ENCODE results near the gene NCMAP. TPM values are rescaled to one million over a fixed set of nuclear protein-coding genes. Genes with fewer than 3 reads are reported as not detected.

Gene NCMAP
- total and polyA plus RNA-seq, 7 experiments from 2014 or later = 0.10 to 0.13 (median 0.12) TPM; not detected in 4

- ATAC-seq (no peak), DNase-seq (peak in 1 of 9 donors; percentile 7)
- H3K4me1 Mint-ChIP-seq = peaks cover 29 to 90% (median 69%) of the 10 kb centered on the region in 7 donors
- Histone ChIP-seq H3K9me3 (ENCODE audit: control insufficient read depth in 2 of 3, low read length in 3 of 3) (no peaks in the 10 kb centered on the region), H3K4me3 (ENCODE audit: low read length) (peak overlapping the region; percentile 71), H3K27ac (ENCODE audit: low read depth, low read length) (peak overlapping the region; percentile 96), H3K4me1 (ENCODE audit: control insufficient read depth in 2 of 2, insufficient read depth in 2 of 2, low read length in 2 of 2) (peaks cover 30 to 32% of the 10 kb centered on the region in 2 donors), H3K27me3 (ENCODE audit: control insufficient read depth in 2 of 2, insufficient read depth in 2 of 2, low read length in 2 of 2) (no peaks in the 10 kb centered on the region), H3K36me3 (ENCODE audit: control insufficient read depth in 2 of 3, insufficient read depth in 3 of 3, low read length in 3 of 3) (peaks cover 3 to 36% (median 10%) of the 10 kb centered on the region in 3 experiments)
- H3K36me3 Mint-ChIP-seq = peaks cover 12 to 57% (median 51%) of the 10 kb centered on the region in 5 donors
- POLR2A ChIA-PET = interaction anchor here (0.6 to 4.4 kb wide), 19 partner anchors 9 to 335 kb away, joined by 3 to 58 read pairs (median 4); partner anchors contain the start of genes NCMAP, NIPAL3 and RCAN3
- peak overlapping the region in 9 of 10 donors; percentile 79 to 91 (median 85) for H3K4me3 Mint-ChIP-seq
- no peaks in the 10 kb centered on the region for H3K27me3 Mint-ChIP-seq
- H3K27ac Mint-ChIP-seq = peak overlapping the region; percentile 93 to 100 (median 99)
- CTCF ChIA-PET = interaction anchor here (0.9 to 2.5 kb wide), 12 partner anchors 9 to 145 kb away, joined by 3 to 14 read pairs (median 4); partner anchors contain the start of gene NIPAL3
- no peaks in the 10 kb centered on the region for H3K9me3 Mint-ChIP-seq
- intact Hi-C loops (cut with micrococcal nuclease) = loop anchor here (1.0 to 10.0 kb wide), 12 partner anchors 8 to 389 kb away; partner anchors contain the start of genes NIPAL3 (in 2 of the 2), RCAN3 (in 2 of the 2), SRRM1 (in 2 of the 2) and CLIC4 (in 1 of the 2)
Measured at GRCh38 chr1:24535778-24536177, 20.1 kb upstream of the NCMAP start.

DNA sequence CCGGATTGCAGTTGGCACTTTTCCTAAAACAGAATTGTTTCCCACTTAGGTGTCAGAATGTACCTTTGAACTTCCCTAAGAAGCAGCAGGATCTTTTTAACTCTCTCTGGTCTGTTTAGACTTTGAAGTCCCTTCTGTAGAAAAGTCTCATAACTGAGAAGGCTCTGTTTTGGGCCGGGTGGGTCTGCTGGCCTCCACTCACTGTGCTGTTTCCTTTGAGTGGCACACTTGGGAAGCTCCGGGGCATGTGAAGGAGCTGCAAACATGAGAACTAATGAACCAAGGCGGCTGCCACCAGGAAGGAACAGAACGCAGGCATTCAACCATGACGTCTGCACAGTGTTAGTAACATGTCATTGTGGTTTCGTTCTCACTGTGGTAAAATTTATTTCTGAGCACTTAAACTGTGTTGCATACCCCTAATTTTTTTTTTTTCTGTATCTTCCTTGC, 19.5 kb upstream of the NCMAP start:
- peaks cover 3 to 35% (median 10%) of the 10 kb centered on the region in 3 experiments for H3K36me3 ChIP-seq (ENCODE audit: control insufficient read depth in 2 of 3, insufficient read depth in 3 of 3, low read length in 3 of 3)
- H3K4me3 Mint-ChIP-seq = peak overlapping the region; percentile 79 to 91 (median 84)
- H3K4me1 ChIP-seq (ENCODE audit: control insufficient read depth in 2 of 2, insufficient read depth in 2 of 2, low read length in 2 of 2) = peaks cover 30 to 38% of the 10 kb centered on the region in 2 donors
- CTCF ChIA-PET = interaction anchor here (0.6 to 2.5 kb wide), 11 partner anchors 10 to 145 kb away, joined by 3 to 14 read pairs (median 4); no protein-coding TSS in a partner anchor
- no peaks in the 10 kb centered on the region for H3K27me3 ChIP-seq (ENCODE audit: control insufficient read depth in 2 of 2, insufficient read depth in 2 of 2, low read length in 2 of 2)
- ATAC-seq = peak; percentile 90
- no peaks in the 10 kb centered on the region for H3K9me3 Mint-ChIP-seq
- intact Hi-C loops (cut with micrococcal nuclease) = loop anchor here (1.0 to 10.0 kb wide), 3 partner anchors 34 to 388 kb away; partner anchors contain the start of gene RCAN3 (in 1 of the 2)
- H3K36me3 Mint-ChIP-seq = peaks cover 12 to 53% (median 49%) of the 10 kb centered on the region in 5 donors
- peak overlapping the region; percentile 96 for H3K27ac ChIP-seq (ENCODE audit: low read depth, low read length)
- H3K9me3 ChIP-seq (ENCODE audit: control insufficient read depth in 2 of 3, low read length in 3 of 3) = no peaks in the 10 kb centered on the region
- peak; percentile 41 to 92 (median 87) for DNase-seq
- peak overlapping the region; percentile 93 to 100 (median 99) for H3K27ac Mint-ChIP-seq
- POLR2A ChIA-PET = interaction anchor here (0.7 to 4.4 kb wide), 12 partner anchors 10 to 121 kb away, joined by 3 to 58 read pairs (median 6); partner anchors contain the start of genes NIPAL3 and RCAN3
- H3K27me3 Mint-ChIP-seq = no peaks in the 10 kb centered on the region
- no peak overlapping the region for H3K4me3 ChIP-seq (ENCODE audit: low read length)
- H3K4me1 Mint-ChIP-seq = peaks cover 29 to 90% (median 70%) of the 10 kb centered on the region in 7 donors

DNA sequence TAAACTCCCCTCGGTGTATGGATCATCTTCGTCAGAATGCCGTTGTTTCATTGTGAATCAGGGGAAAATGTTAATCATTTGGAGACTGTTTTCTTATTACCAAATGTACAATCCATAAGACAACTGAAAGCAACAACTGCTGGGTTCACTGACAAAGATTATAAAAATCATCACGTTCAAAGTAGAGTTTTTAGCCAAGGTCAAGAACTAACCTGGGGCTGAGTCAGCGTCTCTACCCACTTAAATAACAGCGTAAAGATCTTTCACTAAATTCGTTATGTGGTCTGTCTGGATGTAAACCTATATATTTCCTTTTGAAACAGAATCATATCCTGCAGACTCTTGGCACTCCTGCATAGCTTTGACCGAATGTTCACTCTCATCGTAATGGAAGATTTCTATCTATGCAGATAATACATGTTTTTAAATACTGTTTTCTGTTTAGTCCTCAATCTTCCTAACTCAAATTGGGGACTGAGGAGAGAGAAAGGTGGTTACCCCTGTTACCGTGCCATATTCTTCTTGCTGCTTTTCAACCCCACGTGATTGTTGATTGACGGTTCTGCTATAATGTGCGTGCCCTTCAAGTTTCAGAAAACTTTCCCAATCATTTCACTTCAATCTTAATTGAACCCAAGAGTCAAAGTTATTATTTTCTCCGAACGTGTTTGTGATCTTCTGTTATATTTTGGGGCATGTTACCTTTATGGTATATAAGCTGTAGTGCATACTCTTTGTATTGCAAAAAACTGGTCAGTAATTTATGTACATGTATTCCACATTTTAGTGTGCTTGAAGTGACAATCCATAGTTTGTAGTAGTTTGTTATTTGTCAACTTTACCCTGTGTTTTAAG, 15.6 kb upstream of the NCMAP start:
- H3K4me1 Mint-ChIP-seq = peaks cover 21 to 82% (median 69%) of the 10 kb centered on the region in 7 donors
- CTCF ChIA-PET = interaction anchor here (0.9 to 1.2 kb wide), 4 partner anchors 31 to 125 kb away, joined by 3 to 6 read pairs (median 3); no protein-coding TSS in a partner anchor
- Histone ChIP-seq H3K4me1 (ENCODE audit: control insufficient read depth in 2 of 2, insufficient read depth in 2 of 2, low read length in 2 of 2) (peaks cover 26 to 37% of the 10 kb centered on the region in 2 donors), H3K27me3 (ENCODE audit: control insufficient read depth in 2 of 2, insufficient read depth in 2 of 2, low read length in 2 of 2) (no peaks in the 10 kb centered on the region), H3K9me3 (ENCODE audit: control insufficient read depth in 2 of 3, low read length in 3 of 3) (no peaks in the 10 kb centered on the region), H3K36me3 (ENCODE audit: control insufficient read depth in 2 of 3, insufficient read depth in 3 of 3, low read length in 3 of 3) (peaks cover 0 to 23% (median 6%) of the 10 kb centered on the region in 3 experiments), H3K27ac (ENCODE audit: low read depth, low read length) (peak overlapping the region; percentile 38), H3K4me3 (ENCODE audit: low read length) (no peak overlapping the region)
- H3K27me3 Mint-ChIP-seq = no peaks in the 10 kb centered on the region
- H3K9me3 Mint-ChIP-seq = no peaks in the 10 kb centered on the region
- ATAC-seq = no peak
- DNase-seq = no peak
- intact Hi-C loops (cut with micrococcal nuclease) = no loop called here
- peaks cover 4 to 36% (median 30%) of the 10 kb centered on the region in 5 donors for H3K36me3 Mint-ChIP-seq
- POLR2A ChIA-PET = interaction anchor here (0.6 to 1.4 kb wide), 8 partner anchors 13 to 372 kb away, joined by 3 to 5 read pairs (median 3); partner anchors contain the start of gene NIPAL3
- H3K4me3 Mint-ChIP-seq = peak overlapping the region in 4 of 10 donors; percentile 1 to 65 (median 22)
- H3K27ac Mint-ChIP-seq = peak overlapping the region; percentile 65 to 93 (median 79)

GRCh38 chr1:24540906-24541710, 14.8 kb upstream of the NCMAP start:
- Mint-ChIP-seq H3K27me3 (no peaks in the 10 kb centered on the region), H3K9me3 (no peaks in the 10 kb centered on the region)
- CTCF ChIA-PET = interaction anchor here (0.9 to 1.2 kb wide), 4 partner anchors 30 to 126 kb away, joined by 3 to 6 read pairs (median 3); no protein-coding TSS in a partner anchor

GRCh38 chr1:24541711-24542346, 14.1 kb upstream of the NCMAP start:
- ATAC-seq (no peak), DNase-seq (peak in 3 of 9 donors; percentile 13 to 33 (median 14))
- intact Hi-C loops (cut with micrococcal nuclease) = loop anchor here in 1 of 2 donors (1.0 to 2.0 kb wide), 2 partner anchors 45 to 93 kb away; no protein-coding TSS in a partner anchor

More at GRCh38 chr1:24540906-24541710, 14.8 kb upstream of the NCMAP start:
- Histone ChIP-seq H3K9me3 (ENCODE audit: control insufficient read depth in 2 of 3, low read length in 3 of 3) (no peaks in the 10 kb centered on the region), H3K4me1 (ENCODE audit: control insufficient read depth in 2 of 2, insufficient read depth in 2 of 2, low read length in 2 of 2) (peaks cover 18 to 36% of the 10 kb centered on the region in 2 donors), H3K4me3 (ENCODE audit: low read length) (no peak overlapping the region), H3K36me3 (ENCODE audit: control insufficient read depth in 2 of 3, insufficient read depth in 3 of 3, low read length in 3 of 3) (peaks cover 0 to 19% (median 6%) of the 10 kb centered on the region in 3 experiments), H3K27ac (ENCODE audit: low read depth, low read length) (peak overlapping the region; percentile 38), H3K27me3 (ENCODE audit: control insufficient read depth in 2 of 2, insufficient read depth in 2 of 2, low read length in 2 of 2) (no peaks in the 10 kb centered on the region)
- H3K4me3 Mint-ChIP-seq = peak overlapping the region in 4 of 10 donors; percentile 1 to 65 (median 48)
- H3K36me3 Mint-ChIP-seq = peaks cover 4 to 33% (median 22%) of the 10 kb centered on the region in 5 donors
- ATAC-seq (no peak), DNase-seq (no peak)
- peaks cover 16 to 81% (median 69%) of the 10 kb centered on the region in 7 donors for H3K4me1 Mint-ChIP-seq
- H3K27ac Mint-ChIP-seq = peak overlapping the region; percentile 29 to 93 (median 78)
- POLR2A ChIA-PET = interaction anchor here (0.6 to 1.4 kb wide), 9 partner anchors 14 to 371 kb away, joined by 3 to 5 read pairs (median 3); partner anchors contain the start of gene NIPAL3
- intact Hi-C loops (cut with micrococcal nuclease) = no loop called here

More at GRCh38 chr1:24541711-24542346, 14.1 kb upstream of the NCMAP start:
- H3K9me3 Mint-ChIP-seq = no peaks in the 10 kb centered on the region
- H3K4me1 Mint-ChIP-seq = peaks cover 10 to 74% (median 62%) of the 10 kb centered on the region in 7 donors
- no peaks in the 10 kb centered on the region for H3K27me3 Mint-ChIP-seq
- POLR2A ChIA-PET = interaction anchor here (1.2 to 1.4 kb wide), 2 partner anchors 36 to 55 kb away, joined by 3 to 5 read pairs; no protein-coding TSS in a partner anchor
- Histone ChIP-seq H3K27ac (ENCODE audit: low read depth, low read length) (peak overlapping the region; percentile 38), H3K27me3 (ENCODE audit: control insufficient read depth in 2 of 2, insufficient read depth in 2 of 2, low read length in 2 of 2) (no peaks in the 10 kb centered on the region), H3K36me3 (ENCODE audit: control insufficient read depth in 2 of 3, insufficient read depth in 3 of 3, low read length in 3 of 3) (peaks cover 0 to 19% (median 6%) of the 10 kb centered on the region in 3 experiments), H3K9me3 (ENCODE audit: control insufficient read depth in 2 of 3, low read length in 3 of 3) (no peaks in the 10 kb centered on the region), H3K4me1 (ENCODE audit: control insufficient read depth in 2 of 2, insufficient read depth in 2 of 2, low read length in 2 of 2) (peaks cover 10 to 29% of the 10 kb centered on the region in 2 donors), H3K4me3 (ENCODE audit: low read length) (no peak overlapping the region)
- H3K4me3 Mint-ChIP-seq = no peak overlapping the region
- H3K36me3 Mint-ChIP-seq = peaks cover 4 to 27% (median 15%) of the 10 kb centered on the region in 5 donors
- H3K27ac Mint-ChIP-seq = peak overlapping the region in 7 of 9 donors; percentile 45 to 93 (median 76)
- CTCF ChIA-PET = interaction anchor here (0.7 to 1.2 kb wide), 2 partner anchors 45 to 47 kb away, joined by 3 to 6 read pairs; no protein-coding TSS in a partner anchor
